Liver (tissue), 9 donors: ENCODE measurements around the gene JAM2. TPM values are rescaled to one million over a fixed set of nuclear protein-coding genes. Genes with fewer than 3 reads are reported as not detected.

Experiments
- DNase-seq: peaks from one replicate; pipeline ENCODE4 v3.0.0-alpha.2; 2017; ENCODE audit warnings: low spot score
- H3K27ac ChIP-seq, 2 donors: one replicate each; pipeline ENCODE4 v1.7.0; 2013; ENCODE audit warnings: inconsistent platforms in 2 of 2, low read length in 2 of 2, control low read depth in 1 of 2, low read depth in 1 of 2, mild to moderate bottlenecking in 1 of 2
- H3K27me3 ChIP-seq, 4 donors: one replicate each; pipeline versions ENCODE4 v1.6.1 to v1.7.0; 2013; ENCODE audit warnings: low read length in 3 of 4, inconsistent platforms in 1 of 4, mild to moderate bottlenecking in 1 of 4, moderate library complexity in 1 of 4; ENCODE audit not compliant: control insufficient read depth in 4 of 4, insufficient read depth in 4 of 4
- H3K36me3 ChIP-seq, 4 donors: one replicate each; pipeline versions ENCODE4 v1.6.1 to v1.7.0; 2013; ENCODE audit warnings: low read length in 3 of 4, mild to moderate bottlenecking in 3 of 4, low read depth in 1 of 4, moderate library complexity in 1 of 4; ENCODE audit not compliant: control insufficient read depth in 4 of 4, insufficient read depth in 3 of 4
- H3K4me1 ChIP-seq, 4 donors: one replicate each; pipeline versions ENCODE4 v1.6.1 to v1.7.0; 2013; ENCODE audit warnings: low read length in 3 of 4, mild to moderate bottlenecking in 3 of 4, moderate library complexity in 1 of 4; ENCODE audit not compliant: control insufficient read depth in 4 of 4, insufficient read depth in 4 of 4
- H3K4me3 ChIP-seq, 3 donors: one replicate each; pipeline versions ENCODE4 v1.6.1 to v1.7.0; 2013; ENCODE audit warnings: low read length in 3 of 3, control low read depth in 1 of 3, low read depth in 1 of 3, mild to moderate bottlenecking in 1 of 3
- H3K9ac ChIP-seq, 2 donors: one replicate each; pipeline ENCODE4 v1.7.0; 2013; ENCODE audit warnings: low read length in 2 of 2, mild to moderate bottlenecking in 2 of 2, moderate library complexity in 2 of 2, control low read depth in 1 of 2, low read depth in 1 of 2
- H3K9me3 ChIP-seq, 4 donors: one replicate each; pipeline versions ENCODE4 v1.6.1 to v1.7.0; 2013; ENCODE audit warnings: low read length in 3 of 4; ENCODE audit not compliant: control insufficient read depth in 4 of 4
- ATF3 ChIP-seq: IDR thresholded peaks from 2 replicates; pipeline ENCODE4 v1.6.1; 2016; ENCODE audit warnings: antibody characterized with exemption
- CTCF ChIP-seq: fragments of 150-350 bp; IDR thresholded peaks from 2 replicates; pipeline ENCODE4 v1.5.1; 2017; ENCODE audit warnings: improper control_type of control experiment, low read depth, low read length; ENCODE audit not compliant: missing input control
- EGR1 ChIP-seq, 2 donors: IDR thresholded peaks; 2 replicates each; pipeline ENCODE4 v1.6.1; 2016 to 2018; ENCODE audit warnings: antibody characterized with exemption in 2 of 2, low read depth in 2 of 2
- FOXA2 ChIP-seq: IDR thresholded peaks from 2 replicates; pipeline ENCODE4 v1.6.1; 2016; ENCODE audit warnings: antibody characterized with exemption
- GABPA ChIP-seq, 2 donors: IDR thresholded peaks in 1 of 2; conservative IDR thresholded peaks in 1 of 2; 2 replicates each; pipeline ENCODE4 v1.6.1; 2016; ENCODE audit warnings: antibody characterized with exemption in 2 of 2, mild to moderate bottlenecking in 1 of 2, moderate library complexity in 1 of 2
- HNF4A ChIP-seq, 2 donors: conservative IDR thresholded peaks; 2 replicates each; pipeline ENCODE4 v1.6.1; 2016; ENCODE audit warnings: antibody characterized with exemption in 2 of 2, mild to moderate bottlenecking in 2 of 2
- HNF4G ChIP-seq: IDR thresholded peaks from 2 replicates; pipeline ENCODE4 v1.6.1; 2016; ENCODE audit warnings: antibody characterized with exemption
- JUND ChIP-seq, 2 donors: IDR thresholded peaks; 2 replicates each; pipeline ENCODE4 v1.6.1; 2016; ENCODE audit warnings: antibody characterized with exemption in 2 of 2
- MAX ChIP-seq: IDR thresholded peaks from 2 replicates; pipeline ENCODE4 v1.6.1; 2016; ENCODE audit warnings: antibody characterized with exemption
- NR2F2 ChIP-seq: IDR thresholded peaks from 2 replicates; pipeline ENCODE4 v1.6.1; 2016; ENCODE audit warnings: antibody characterized with exemption
- RAD21 ChIP-seq, 2 donors: IDR thresholded peaks; 2 replicates each; pipeline ENCODE4 v1.6.1; 2016; ENCODE audit warnings: antibody characterized with exemption in 2 of 2, mild to moderate bottlenecking in 2 of 2
- REST ChIP-seq: IDR thresholded peaks from 2 replicates; pipeline ENCODE4 v1.6.1; 2016; ENCODE audit warnings: antibody characterized with exemption, mild to moderate bottlenecking
- RXRA ChIP-seq, 2 donors: IDR thresholded peaks; 2 replicates each; pipeline ENCODE4 v1.6.1; 2017 to 2018; ENCODE audit warnings: antibody characterized with exemption in 2 of 2, mild to moderate bottlenecking in 1 of 2
- SP1 ChIP-seq: IDR thresholded peaks from 2 replicates; pipeline ENCODE4 v1.6.1; 2018; ENCODE audit warnings: antibody characterized with exemption, mild to moderate bottlenecking
- TAF1 ChIP-seq: conservative IDR thresholded peaks from 2 replicates; pipeline ENCODE4 v1.6.1; 2016; ENCODE audit warnings: antibody characterized with exemption, mild to moderate bottlenecking
- YY1 ChIP-seq: IDR thresholded peaks from 2 replicates; pipeline ENCODE4 v1.6.1; 2016; ENCODE audit warnings: antibody characterized with exemption, mild to moderate bottlenecking
- ZBTB33 ChIP-seq: IDR thresholded peaks from 2 replicates; pipeline ENCODE4 v1.6.1; 2016; ENCODE audit warnings: antibody characterized with exemption
- WGBS: extraction: QIAGEN DNeasy Blood & Tissue Kit; methylation state at CpG from one replicate; pipeline ENCODE4 v1.1.7; 2013; 5-methylcytosine and 5-hydroxymethylcytosine counted together
- polyA plus RNA-seq, 2 donors: library from polyadenylated mRNA; stranded (reverse) in 1 of 2; unstranded in 1 of 2; fragments of 200-250 nt in 1 of 2; fragments of >200 nt in 1 of 2; fragmentation: Nextera tagmentation in 1 of 2; extraction: Ambion mirVana in 1 of 2; gene quantifications; one replicate each; pipeline versions ENCODE4 v1.2.1 to v1.2.3, GENCODE V29; 2013 to 2015
- total RNA-seq, 2 donors: library from RNA; depleted of rRNA; stranded (reverse); fragments of >200 nt; gene quantifications; one replicate each; pipeline ENCODE4 v1.2.3, GENCODE V29; 2014
- donor health status: healthy.
- donor health status: healthy.
- donor health status: healthy.
- donor health status: healthy.
- donor health status: healthy.

The JAM2 gene
- total and polyA plus RNA-seq, 4 donors = 0.89 to 2.0 (median 1.3) TPM

GRCh38 chr21:25742900-25743299, 103.8 kb downstream of the JAM2 start:
- no peaks in the 10 kb centered on the region for H3K4me1 ChIP-seq
- H3K27ac ChIP-seq = no peak overlapping the region
- no peak overlapping the region for H3K9ac ChIP-seq
- H3K27me3 ChIP-seq = no peaks in the 10 kb centered on the region
- H3K36me3 ChIP-seq = peaks cover 0 to 7% (median 4%) of the 10 kb centered on the region in 4 donors
- H3K4me3 ChIP-seq = no peak overlapping the region
- TF ChIP-seq HNF4A (conservative IDR thresholded peaks at IDR 0.05) = no peak
- no peak for TF ChIP-seq RXRA (IDR thresholded peaks at IDR 0.05)
- TF ChIP-seq CTCF = no peak
- no peak for TF ChIP-seq FOXA2
- no peak for TF ChIP-seq SP1
- no peak for TF ChIP-seq YY1
- TF ChIP-seq ZBTB33 = no peak
- no peak for TF ChIP-seq JUND (IDR thresholded peaks at IDR 0.05)
- no peak for TF ChIP-seq GABPA (IDR thresholded peaks at IDR 0.05 in 1 of 2, conservative IDR thresholded peaks at IDR 0.05 in 1 of 2)
- no peak for TF ChIP-seq NR2F2
- TF ChIP-seq ATF3 = no peak
- no peak for TF ChIP-seq HNF4G
- TF ChIP-seq MAX = no peak
- TF ChIP-seq REST = no peak
- TF ChIP-seq RAD21 (IDR thresholded peaks at IDR 0.05) = no peak
- no peak for TF ChIP-seq TAF1
- no peak for TF ChIP-seq EGR1 (IDR thresholded peaks at IDR 0.05; ENCODE audit: low read depth in 2 of 2)
- DNase-seq = no peak
- WGBS = 93% methylated on average over 3 of the region's 3 CpGs
- no peaks in the 10 kb centered on the region for H3K9me3 ChIP-seq

- Histone ChIP-seq H3K9ac (no peak overlapping the region), H3K36me3 (peaks cover 0 to 18% (median 9%) of the 10 kb centered on the region in 4 donors)
- WGBS = 98% methylated on average over 2 of the region's 2 CpGs
These were observed 105.8 kb downstream of the JAM2 start for GRCh38 chr21:25744854-25745253.

More at GRCh38 chr21:25744854-25745253, 105.8 kb downstream of the JAM2 start:
- no peak for TF ChIP-seq EGR1 (IDR thresholded peaks at IDR 0.05; ENCODE audit: low read depth in 2 of 2)
- no peak for TF ChIP-seq MAX
- no peak for TF ChIP-seq TAF1
- no peak for TF ChIP-seq RAD21 (IDR thresholded peaks at IDR 0.05)
- TF ChIP-seq GABPA (IDR thresholded peaks at IDR 0.05 in 1 of 2, conservative IDR thresholded peaks at IDR 0.05 in 1 of 2) = no peak
- no peak for TF ChIP-seq YY1
- no peak for TF ChIP-seq CTCF
- TF ChIP-seq RXRA (IDR thresholded peaks at IDR 0.05) = no peak
- TF ChIP-seq ATF3 = no peak
- DNase-seq = no peak
- no peaks in the 10 kb centered on the region for H3K9me3 ChIP-seq
- no peak overlapping the region for H3K27ac ChIP-seq
- no peak overlapping the region for H3K4me3 ChIP-seq
- no peaks in the 10 kb centered on the region for H3K4me1 ChIP-seq
- H3K27me3 ChIP-seq = no peaks in the 10 kb centered on the region
